ENCODE data around the gene NUP133.

DNA sequence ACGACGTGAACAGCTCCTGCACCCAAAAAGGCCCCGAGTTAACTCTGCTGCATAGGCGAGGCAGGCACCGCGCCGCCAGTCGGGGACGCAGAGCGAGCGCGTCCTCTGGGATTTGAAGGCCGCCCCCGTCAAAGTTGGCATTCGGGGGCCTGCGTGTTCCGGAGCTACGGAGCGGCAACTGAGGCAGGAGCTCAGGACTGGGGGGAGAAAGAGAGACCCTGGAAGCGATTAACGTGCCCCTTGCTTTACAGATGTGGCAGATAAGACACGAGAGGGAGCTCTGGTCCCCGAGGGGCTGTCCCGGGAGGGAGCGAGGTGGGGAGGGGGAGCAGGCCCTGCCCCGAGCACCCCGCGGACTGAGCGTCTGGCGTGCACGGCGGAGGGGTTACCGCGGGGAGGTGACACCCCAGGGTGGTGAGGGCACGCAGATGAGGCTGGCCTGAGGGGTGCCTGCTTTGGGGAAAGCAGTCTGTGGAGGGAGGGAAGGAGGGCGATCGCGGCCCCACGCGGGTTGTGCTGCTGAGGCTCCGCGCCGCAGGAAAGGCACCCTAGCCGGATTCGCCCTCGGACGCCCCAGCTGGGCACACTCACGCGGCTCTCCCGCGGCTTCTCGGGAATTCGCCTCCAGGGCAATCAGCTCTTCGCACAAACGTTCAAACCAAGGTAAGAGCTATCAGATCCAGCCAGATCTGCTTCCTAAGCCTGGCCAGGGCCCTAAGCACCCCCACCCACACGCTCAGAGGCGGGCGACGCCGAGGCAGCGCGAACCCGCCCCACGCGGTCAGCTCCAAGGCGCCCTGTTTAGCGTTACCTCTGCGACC, 100.7 kb downstream of the NUP133 start:
- TF ChIP-seq, protein P1, sequence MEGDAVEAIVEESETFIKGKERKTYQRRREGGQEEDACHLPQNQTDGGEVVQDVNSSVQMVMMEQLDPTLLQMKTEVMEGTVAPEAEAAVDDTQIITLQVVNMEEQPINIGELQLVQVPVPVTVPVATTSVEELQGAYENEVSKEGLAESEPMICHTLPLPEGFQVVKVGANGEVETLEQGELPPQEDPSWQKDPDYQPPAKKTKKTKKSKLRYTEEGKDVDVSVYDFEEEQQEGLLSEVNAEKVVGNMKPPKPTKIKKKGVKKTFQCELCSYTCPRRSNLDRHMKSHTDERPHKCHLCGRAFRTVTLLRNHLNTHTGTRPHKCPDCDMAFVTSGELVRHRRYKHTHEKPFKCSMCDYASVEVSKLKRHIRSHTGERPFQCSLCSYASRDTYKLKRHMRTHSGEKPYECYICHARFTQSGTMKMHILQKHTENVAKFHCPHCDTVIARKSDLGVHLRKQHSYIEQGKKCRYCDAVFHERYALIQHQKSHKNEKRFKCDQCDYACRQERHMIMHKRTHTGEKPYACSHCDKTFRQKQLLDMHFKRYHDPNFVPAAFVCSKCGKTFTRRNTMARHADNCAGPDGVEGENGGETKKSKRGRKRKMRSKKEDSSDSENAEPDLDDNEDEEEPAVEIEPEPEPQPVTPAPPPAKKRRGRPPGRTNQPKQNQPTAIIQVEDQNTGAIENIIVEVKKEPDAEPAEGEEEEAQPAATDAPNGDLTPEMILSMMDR (IDR thresholded peaks at IDR 0.05; ENCODE audit: insufficient read depth, low read length): no peak
- TF ChIP-seq, protein P2, sequence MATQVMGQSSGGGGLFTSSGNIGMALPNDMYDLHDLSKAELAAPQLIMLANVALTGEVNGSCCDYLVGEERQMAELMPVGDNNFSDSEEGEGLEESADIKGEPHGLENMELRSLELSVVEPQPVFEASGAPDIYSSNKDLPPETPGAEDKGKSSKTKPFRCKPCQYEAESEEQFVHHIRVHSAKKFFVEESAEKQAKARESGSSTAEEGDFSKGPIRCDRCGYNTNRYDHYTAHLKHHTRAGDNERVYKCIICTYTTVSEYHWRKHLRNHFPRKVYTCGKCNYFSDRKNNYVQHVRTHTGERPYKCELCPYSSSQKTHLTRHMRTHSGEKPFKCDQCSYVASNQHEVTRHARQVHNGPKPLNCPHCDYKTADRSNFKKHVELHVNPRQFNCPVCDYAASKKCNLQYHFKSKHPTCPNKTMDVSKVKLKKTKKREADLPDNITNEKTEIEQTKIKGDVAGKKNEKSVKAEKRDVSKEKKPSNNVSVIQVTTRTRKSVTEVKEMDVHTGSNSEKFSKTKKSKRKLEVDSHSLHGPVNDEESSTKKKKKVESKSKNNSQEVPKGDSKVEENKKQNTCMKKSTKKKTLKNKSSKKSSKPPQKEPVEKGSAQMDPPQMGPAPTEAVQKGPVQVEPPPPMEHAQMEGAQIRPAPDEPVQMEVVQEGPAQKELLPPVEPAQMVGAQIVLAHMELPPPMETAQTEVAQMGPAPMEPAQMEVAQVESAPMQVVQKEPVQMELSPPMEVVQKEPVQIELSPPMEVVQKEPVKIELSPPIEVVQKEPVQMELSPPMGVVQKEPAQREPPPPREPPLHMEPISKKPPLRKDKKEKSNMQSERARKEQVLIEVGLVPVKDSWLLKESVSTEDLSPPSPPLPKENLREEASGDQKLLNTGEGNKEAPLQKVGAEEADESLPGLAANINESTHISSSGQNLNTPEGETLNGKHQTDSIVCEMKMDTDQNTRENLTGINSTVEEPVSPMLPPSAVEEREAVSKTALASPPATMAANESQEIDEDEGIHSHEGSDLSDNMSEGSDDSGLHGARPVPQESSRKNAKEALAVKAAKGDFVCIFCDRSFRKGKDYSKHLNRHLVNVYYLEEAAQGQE (IDR thresholded peaks at IDR 0.05; ENCODE audit: insufficient replicate concordance, low read depth): no peak
- TF ChIP-seq POLR2AphosphoS5 (IDR thresholded peaks at IDR 0.05; ENCODE audit: low read depth): no peak
- TF ChIP-seq SPI1 (IDR thresholded peaks at IDR 0.05; ENCODE audit: borderline replicate concordance, low read depth): no peak
- no peak for TF ChIP-seq GABPA (IDR thresholded peaks at IDR 0.05; ENCODE audit: low read depth)

Measured in HL-60 (cell line).